Germinal center (tissue), 1 donor: ENCODE data around the gene ANP32A.

Source experiments
- DNase-seq: peaks from one replicate; pipeline ENCODE4 v3.0.0; 2012; ENCODE audit warnings: mixed read lengths, low spot score

The ANP32A gene

DNA sequence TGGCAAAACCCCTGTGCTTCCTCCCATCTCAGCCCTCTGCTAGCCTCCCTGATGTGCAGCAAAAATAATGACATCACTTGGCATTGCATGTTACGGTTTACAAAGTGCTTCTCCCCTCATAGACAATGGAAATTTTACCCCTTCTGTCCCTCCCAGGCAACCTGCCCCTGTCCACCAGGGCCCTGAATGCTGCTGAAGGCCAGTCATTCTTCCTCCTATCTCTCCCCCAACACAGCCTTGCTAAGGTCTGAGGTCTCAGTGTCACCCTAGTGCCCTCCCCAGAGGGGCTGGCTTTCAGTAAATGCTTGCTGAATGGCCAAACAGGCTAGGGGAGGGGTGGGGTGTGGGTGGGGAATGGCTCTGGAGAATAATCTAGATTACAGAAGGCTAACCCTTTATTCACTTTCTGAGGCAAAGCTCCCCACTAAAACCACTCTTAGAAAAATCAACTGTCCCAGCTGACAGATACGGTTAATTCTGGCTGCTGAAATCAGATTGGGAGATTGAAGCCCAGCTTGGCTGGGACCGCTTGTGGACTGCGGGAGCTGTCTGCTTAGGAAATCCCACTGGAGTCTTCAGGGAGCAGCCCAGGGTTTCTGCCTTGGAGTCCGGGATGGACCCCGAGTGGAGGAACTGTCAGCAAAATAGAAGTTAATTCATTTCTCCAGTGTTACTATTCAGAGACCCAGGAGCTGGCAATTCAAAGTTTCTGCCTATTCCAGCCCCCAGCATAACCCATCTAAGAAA is 22.9 kb downstream of the ANP32A start:
- DNase-seq = no peak

GRCh38 chr15:68797191-68797590 is 23.5 kb downstream of the ANP32A start:
- no peak for DNase-seq

- no peak for DNase-seq
Observed at GRCh38 chr15:68796576-68796975, 24.1 kb downstream of the ANP32A start.

DNA sequence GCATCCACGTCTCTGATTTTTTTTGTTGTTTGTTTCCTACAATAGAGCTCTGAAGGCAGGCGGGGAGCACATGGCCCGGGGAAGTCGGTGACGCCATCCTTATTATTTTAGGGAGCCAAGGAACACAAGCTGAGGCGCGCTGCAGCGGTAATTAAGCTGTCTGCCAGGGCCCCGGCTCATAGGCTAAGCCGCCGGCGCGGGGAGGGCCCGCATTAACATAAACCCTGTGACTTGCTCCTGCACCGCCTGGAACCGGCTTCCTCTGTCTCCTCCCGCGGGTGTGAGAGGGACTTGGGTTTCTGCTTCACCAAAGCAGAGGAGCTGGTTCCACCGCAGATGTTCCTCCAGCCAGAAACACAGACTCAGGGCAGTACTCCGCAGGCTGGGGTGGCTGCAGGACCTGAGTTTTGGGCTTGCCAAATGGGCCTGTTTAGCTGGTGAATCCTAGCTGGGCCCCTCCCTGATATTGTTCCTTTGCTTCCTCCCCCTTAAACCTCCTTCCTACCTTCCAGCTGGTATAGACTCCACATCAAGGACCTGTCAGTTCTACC is 25.3 kb downstream of the ANP32A start:
- peak; percentile 83 for DNase-seq

- no peak for DNase-seq
Observed at GRCh38 chr15:68794863-68795262, 25.8 kb downstream of the ANP32A start.

DNA sequence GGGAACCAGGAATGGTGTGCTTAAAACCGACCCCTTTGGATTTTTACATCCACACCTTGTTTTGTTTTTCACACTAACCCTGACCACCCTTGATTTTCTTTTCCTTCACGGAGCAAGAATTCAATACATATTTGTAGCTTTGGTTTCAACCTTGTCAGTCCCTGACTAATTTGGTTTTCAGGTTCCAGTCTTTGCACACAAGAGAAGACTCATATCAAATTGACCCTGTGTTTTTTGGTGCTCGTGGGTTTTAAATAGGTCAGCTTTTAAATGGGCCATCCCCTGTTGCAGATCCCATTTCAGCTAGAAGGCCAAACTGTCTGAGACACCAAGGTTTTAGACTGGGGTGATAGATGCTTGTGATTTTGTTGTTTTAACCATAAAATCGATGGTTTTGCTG is 26.4 kb downstream of the ANP32A start:
- DNase-seq = no peak

GRCh38 chr15:68793776-68794175 is 26.9 kb downstream of the ANP32A start:
- no peak for DNase-seq

DNA sequence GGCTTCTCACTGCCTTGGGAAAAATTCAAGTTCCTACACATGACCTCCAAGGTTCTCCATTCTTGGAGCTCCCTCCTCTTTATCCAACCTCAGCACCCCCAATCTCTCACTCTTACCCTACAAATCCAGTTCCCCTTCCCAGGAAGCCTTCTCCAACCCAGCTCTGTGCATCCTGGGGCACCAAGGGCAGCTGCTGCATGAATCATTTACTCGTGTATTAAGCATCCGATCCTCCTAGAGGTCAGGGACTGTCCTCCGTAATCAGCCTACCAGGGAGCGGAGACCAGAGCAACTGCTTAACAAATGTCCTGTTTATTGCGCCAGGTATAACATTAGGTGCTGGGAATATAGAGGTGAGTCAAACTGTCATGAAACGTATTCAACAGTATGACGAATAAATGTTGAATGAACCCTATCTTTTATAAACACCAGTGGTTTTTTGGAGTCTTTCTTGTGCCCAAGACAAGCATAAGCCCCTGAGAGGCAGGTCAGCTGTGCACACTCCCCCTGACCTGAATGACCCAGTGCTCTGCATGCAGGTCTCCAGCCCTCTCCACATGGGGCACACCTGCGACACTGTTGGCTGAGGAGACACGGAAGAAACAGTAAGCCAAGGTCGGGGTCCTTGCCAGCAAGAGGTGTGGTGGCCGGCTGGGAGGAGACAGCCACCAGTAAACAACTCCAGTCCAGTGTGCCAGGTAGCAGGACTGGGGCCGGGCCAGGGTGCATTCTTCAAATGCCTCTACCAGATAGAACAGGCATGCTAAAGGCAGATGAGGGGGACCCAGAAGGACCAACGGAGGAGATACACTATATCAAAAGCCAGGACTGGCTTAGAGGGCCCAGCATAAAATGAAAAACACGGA is 27.6 kb downstream of the ANP32A start:
- DNase-seq = no peak

- peak; percentile 37 for DNase-seq
Observed at GRCh38 chr15:68791431-68792283, 29.0 kb downstream of the ANP32A start.

DNA sequence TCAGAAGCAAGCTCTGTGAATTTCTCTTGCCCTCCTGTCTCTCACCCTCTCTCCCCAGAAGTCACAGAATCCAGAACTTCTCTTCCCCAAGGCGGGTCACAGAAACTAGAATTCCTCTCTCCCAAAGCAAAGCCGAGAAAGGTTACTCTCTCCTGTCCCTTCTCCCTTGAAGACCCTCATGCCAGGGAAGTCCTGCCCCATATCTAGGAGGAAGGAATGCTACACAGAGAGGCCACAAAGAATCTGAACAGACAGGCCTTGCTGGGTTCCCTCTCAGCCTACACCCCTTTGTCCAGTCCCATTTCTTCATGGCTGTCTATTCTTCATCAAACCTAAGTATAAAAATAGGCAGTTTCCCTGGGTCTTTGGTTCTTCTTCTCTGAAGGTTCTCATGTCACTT is 29.8 kb downstream of the ANP32A start:
- DNase-seq = no peak

DNA sequence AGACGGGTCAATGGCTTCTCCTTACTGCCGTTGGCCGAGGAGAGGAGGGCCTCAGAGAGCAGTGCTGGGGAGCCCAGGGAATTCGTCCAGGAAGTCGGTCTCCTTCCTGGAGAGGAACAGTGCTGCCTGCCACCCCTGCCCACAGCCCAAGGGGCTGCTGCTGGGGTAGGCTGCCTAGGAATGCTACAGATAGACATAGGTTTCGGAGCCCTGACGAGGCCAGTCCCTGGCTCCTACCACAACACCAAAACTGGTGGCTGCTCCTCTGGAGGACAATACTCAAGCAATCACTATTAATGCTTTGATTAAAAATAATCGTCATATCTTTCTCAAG is 30.5 kb downstream of the ANP32A start:
- no peak for DNase-seq

DNA sequence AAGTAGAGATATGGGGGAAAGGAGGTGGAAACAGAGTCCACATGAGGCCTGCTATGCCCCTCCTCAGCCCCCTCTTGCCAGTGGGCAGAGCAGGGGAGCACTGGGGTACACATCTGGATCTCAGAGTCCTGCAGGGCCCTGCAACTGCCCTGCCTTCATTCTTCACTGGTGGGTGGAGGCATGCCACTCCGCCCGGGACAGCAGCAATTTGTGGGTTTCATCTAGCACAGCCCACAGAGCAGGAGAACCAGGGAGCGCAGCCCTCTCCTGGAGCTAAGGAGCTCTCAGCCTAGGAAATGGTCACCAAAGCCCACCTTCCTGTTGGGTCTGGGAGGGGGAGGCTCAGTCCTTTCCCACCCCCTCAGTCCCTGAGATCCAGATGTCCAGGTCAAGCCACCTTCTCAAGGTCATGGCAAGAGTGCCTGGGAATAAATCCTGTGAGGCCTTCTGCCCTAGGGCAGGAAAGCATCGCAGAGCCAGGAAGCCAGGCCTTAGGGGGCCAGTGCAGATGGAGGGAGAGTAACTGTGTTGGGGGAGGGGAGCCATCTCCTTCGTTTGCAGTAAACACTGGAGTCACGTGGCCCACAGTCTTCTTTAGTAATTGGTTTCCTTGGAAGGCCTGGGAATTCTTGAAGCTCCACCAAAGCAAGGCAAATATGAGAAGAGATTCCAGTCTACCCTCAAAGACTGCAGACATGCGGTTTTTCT is 31.0 kb downstream of the ANP32A start:
- no peak for DNase-seq

GRCh38 chr15:68789091-68789490 is 31.6 kb downstream of the ANP32A start:
- DNase-seq = no peak

DNA sequence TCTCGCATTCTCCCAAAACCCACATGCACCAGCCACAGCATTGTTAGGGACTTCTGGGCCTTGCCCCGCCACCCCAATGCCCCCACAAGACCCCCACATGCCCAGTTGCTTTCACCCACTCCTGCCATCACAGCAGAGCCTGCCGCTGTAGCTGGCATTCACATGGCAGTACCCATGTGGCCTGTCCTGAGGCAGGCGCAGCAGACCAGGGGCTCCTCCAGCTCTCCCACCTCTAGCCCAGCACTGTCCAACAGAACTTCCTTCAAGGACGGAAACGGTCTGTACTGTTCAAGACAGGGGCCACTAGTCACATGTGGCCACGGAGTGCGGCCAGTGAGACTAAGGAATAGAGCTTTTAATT is 32.5 kb downstream of the ANP32A start:
- DNase-seq = no peak

DNA sequence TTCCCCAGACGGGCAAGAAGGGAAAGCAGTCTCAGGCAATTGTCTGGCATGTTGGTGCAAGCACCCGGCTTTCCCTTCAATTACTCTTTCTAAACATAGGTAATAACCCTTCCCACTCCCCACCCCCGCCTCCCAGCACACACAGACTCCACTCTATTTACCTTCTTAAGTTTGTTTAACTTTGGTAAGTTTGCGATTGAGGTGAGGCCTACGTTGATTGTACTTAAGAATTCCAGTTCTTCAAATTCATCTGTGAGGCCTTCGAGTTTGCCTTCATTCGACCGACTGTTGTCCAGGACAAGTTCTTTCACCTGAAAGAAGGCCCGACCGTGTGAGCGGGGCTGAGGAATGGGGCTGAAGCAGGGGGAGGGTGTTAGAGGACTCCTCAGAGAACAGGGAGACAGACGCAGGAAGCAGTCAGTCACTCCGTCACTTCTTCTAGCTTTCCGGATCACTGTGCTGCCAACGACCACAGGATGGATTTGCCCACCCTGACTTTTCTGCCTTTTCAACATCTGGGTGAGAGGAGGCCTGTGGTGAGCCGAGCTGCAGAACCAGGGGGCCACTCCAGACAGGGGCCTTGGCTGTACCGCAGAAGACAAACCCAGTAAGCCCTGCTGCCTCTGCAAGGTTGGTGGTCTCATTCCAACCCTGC is 33.0 kb downstream of the ANP32A start:
- DNase-seq = no peak

GRCh38 chr15:68786753-68787152 is 33.9 kb downstream of the ANP32A start:
- no peak for DNase-seq

DNA sequence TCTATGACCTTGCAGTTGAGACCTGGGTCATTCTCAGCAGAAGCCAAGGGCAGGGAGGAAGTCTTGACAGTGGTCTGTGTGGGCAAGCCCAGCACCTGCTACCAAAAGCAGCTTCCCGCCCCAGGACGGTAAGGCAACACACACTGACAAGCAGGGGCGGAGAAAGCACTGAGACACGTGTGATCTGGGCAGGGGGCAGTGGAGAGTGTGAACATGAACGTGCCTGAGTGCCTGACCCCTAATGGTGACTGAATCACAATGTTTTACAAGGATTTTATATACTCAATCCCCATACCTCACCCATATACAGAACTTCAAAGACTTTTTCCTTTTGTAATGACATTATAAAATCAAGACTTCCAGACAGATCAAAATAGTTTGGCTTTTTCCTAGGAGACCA is 35.2 kb downstream of the ANP32A start:
- no peak for DNase-seq

DNA sequence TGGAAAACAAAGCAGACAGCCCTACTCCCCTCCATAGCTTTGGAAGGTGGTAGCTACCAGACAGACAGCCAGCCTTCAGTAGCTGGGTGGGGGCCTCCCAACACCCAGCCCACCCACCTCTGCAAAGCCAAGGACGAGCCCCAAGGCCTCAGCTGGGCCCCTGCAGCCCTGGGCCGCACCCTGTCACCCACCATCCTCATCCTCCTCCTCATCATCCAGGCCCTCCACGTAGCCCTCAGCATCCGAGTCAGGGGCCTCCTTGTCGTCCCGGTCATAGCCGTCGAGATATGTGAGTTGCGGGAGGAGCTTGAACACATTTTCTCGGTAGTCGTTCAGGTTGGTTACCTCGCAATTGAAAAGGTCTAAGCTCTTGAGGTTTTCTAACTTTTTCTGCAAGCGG is 36.5 kb downstream of the ANP32A start:
- DNase-seq = no peak

DNA sequence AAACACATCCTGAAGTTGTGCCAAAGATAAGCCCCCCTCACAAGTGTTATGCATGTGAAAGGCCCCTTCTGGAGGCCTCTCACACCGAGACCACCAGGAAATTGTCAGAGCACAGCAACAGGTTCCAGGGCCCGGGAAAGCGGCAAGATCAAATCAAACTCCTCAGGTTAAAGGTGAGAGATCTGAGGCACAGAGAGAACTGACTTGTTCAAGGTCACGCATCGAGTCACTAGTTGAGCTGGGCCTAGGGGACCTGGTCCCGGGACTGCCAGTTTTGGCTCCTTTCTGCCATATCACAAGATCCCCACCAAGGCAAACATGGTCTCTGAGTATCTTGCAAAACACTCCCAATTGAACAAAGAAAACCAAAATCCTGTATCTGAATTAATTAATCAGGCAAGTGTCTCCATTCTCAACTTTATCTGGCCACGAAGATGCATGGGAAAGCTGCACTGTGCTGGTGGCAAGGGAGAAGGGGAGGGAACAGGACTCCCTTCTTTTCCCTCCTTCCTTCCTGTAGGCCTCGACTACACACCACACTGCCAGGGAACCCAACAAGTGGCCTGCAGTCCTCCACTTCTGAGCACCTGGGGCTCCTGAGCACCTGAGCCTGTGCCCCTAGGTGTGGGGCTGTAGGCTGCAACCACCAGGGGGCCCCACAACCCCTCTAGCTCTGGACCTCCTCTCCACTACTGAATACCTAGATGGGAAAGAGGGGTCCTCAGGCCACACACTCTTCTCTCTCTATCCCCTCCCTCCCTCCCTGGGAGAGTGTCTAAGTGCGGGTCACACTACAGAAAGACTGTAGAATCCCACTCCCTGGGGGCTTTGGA is 37.3 kb downstream of the ANP32A start:
- DNase-seq = peak; percentile 74

DNA sequence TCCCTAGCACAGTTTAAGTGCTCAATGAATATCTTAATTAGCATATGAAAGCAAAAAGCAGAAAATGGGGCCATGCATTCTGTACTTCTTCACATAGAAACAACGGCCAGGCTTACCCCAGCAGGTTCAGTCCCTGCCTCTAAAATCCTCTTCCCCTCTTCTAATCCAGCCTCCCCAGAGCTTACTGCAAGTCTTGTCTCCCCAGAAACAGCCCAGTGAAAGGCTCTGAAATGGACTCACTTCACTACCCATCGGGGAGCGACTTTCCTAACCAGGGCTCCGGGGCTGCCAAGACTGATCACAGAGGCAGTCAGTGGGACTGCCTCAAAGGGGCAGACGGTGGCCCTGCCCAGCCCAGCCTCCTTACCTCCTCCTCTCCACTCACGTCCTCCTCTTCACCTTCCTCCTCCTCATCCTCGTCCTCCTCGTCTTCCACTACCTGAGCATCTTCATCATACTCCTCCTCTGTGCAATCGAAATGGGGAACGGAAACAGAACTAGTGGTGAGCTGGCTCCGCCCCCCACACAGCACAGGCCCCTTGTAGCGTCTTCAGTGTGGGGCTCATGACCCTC is 38.0 kb downstream of the ANP32A start:
- no peak for DNase-seq
